Body of pancreas (tissue), 4 donors: Measurements from ENCODE around the gene GRID1. TPM values are rescaled to one million over a fixed set of nuclear protein-coding genes. Genes with fewer than 3 reads are reported as not detected.

Experiments
- ATAC-seq: fragments of 150-250 bp; one replicate; pipeline ENCODE4 v1.9.1; 2016
- DNase-seq, 4 donors: peaks; one replicate each; pipeline ENCODE4 v3.0.0-alpha.2; 2019
- H3K27ac ChIP-seq, 4 donors: fragments of 200-600 bp; sonication (generic); 1 replicate in 3 of 4; 2 replicates in 1 of 4; pipeline versions ENCODE4 v1.5.1 to v1.6.1; 2016 to 2019; ENCODE audit warnings: mild to moderate bottlenecking in 1 of 4, mixed read lengths in 1 of 4, moderate library complexity in 1 of 4
- H3K27me3 ChIP-seq, 2 donors: fragments of 200-600 bp; sonication (generic); one replicate each; pipeline ENCODE4 v1.6.0; 2016; ENCODE audit warnings: mild to moderate bottlenecking in 1 of 2
- H3K36me3 ChIP-seq, 2 donors: fragments of 200-600 bp; sonication (generic); replicated peaks in 1 of 2; 2 replicates each; pipeline ENCODE4 v1.5.1; 2016; ENCODE audit warnings: low read depth in 2 of 2; ENCODE audit not compliant: insufficient read depth in 1 of 2
- H3K4me1 ChIP-seq: fragments of 200-600 bp; sonication (generic); one replicate; pipeline ENCODE4 v1.6.0; 2016
- H3K4me3 ChIP-seq, 2 donors: fragments of 200-600 bp; sonication (generic); 1 replicate in 1 of 2; 2 replicates in 1 of 2; pipeline ENCODE4 v1.5.1; 2016 to 2019
- H3K9me3 ChIP-seq, 3 donors: fragments of 200-600 bp; sonication (generic); 1 replicate in 2 of 3; 2 replicates in 1 of 3; pipeline ENCODE4 v1.5.1; 2016
- POLR2A ChIP-seq, 3 donors: fragments of 450-650 bp; IDR thresholded peaks; one replicate each; pipeline ENCODE4 v1.6.1; 2016; ENCODE audit warnings: antibody characterized with exemption in 3 of 3, mild to moderate bottlenecking in 2 of 3
- WGBS, 2 donors: methylation state at CpG; one replicate each; pipeline ENCODE4 v1.1.5; 2017; 5-methylcytosine and 5-hydroxymethylcytosine counted together
- intact Hi-C: fragments of 100-400 bp; cut with DNase I; formaldehyde crosslinking; loops from one replicate; pipeline ENCODE4 v1.15.1; 2023
- total RNA-seq, 2 donors: library from RNA; depleted of rRNA; stranded (reverse); fragments of >200 nt; gene quantifications; one replicate each; pipeline ENCODE4 v1.1.0, GENCODE V29; 2016
- TF ChIP-seq, protein P1 (sequence below), 7 experiments: fragments of 450-650 bp in 4 of 7; fragments of 200-600 bp in 3 of 7; sonication (generic) in 3 of 7; IDR thresholded peaks; one replicate each; pipeline ENCODE4 v1.5.1; 2016 to 2019; ENCODE audit warnings: antibody characterized with exemption in 7 of 7

Gene GRID1
- total RNA-seq, 2 donors from 2014 or later, result 1.0 to 1.6 TPM

DNA sequence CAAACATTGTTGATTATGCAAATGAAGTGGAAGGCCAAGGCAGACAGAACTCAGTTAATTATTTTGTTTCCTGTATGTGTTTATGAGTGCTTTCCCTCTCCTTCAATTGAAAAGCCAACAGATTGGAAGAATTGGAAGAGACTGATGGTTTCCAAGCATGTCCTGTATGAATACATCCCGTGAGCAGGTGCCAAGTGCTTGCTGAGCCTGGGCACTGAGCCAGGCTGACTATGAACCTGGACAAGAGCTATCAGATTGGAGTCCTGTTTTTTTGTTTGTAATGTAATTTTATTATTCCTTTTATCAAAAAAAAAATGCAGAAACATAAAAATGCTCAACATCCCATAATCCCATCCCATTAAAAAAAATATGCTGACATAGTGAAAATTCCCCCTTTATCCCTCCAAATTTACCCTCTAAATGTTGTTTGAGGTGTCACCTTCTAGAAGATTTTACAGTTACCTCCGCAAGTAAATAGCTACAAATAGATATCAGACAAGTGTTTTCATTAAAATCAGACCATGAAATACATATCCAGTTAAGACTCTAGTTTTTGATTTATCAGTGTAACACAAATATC lies 449.5 kb downstream of the GRID1 start:
- ATAC-seq (no peak), DNase-seq (peak; percentile 25 to 72 (median 32))
- no peak overlapping the region for H3K4me3 ChIP-seq
- intact Hi-C loops, result no loop called here
- H3K27me3 ChIP-seq, result no peaks in the 10 kb centered on the region
- no peaks in the 10 kb centered on the region for H3K4me1 ChIP-seq
- WGBS, 2 donors, result 39 to 42% methylated on average over 2 of the region's 2 CpGs
- no peaks in the 10 kb centered on the region for H3K36me3 ChIP-seq
- H3K27ac ChIP-seq, result no peak overlapping the region
- no peaks in the 10 kb centered on the region for H3K9me3 ChIP-seq
- TF ChIP-seq, protein P1, sequence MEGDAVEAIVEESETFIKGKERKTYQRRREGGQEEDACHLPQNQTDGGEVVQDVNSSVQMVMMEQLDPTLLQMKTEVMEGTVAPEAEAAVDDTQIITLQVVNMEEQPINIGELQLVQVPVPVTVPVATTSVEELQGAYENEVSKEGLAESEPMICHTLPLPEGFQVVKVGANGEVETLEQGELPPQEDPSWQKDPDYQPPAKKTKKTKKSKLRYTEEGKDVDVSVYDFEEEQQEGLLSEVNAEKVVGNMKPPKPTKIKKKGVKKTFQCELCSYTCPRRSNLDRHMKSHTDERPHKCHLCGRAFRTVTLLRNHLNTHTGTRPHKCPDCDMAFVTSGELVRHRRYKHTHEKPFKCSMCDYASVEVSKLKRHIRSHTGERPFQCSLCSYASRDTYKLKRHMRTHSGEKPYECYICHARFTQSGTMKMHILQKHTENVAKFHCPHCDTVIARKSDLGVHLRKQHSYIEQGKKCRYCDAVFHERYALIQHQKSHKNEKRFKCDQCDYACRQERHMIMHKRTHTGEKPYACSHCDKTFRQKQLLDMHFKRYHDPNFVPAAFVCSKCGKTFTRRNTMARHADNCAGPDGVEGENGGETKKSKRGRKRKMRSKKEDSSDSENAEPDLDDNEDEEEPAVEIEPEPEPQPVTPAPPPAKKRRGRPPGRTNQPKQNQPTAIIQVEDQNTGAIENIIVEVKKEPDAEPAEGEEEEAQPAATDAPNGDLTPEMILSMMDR (IDR thresholded peaks at IDR 0.05), result no peak
- no peak for TF ChIP-seq POLR2A (IDR thresholded peaks at IDR 0.05)

DNA sequence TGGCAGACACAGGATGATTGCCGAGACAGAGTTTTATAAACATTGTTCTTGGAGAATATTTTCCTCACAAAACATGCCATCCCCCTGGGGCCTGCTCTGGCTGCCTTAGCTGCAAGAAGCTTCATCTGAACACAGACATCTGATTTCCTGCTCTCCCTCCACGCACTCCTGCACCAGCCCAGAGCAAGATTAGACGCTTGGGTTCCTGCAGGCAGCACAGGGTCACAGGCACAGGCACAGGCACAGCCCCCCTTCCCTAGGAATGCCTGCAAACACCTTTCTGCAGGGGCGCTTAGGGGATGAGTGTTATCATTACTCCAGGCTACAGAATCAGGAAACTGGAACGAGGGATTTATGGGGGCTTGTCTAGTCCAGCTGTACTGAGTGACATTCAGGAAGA lies 450.3 kb downstream of the GRID1 start:
- WGBS, 2 donors, result 57 to 58% methylated on average over 5 of the region's 5 CpGs
- no peaks in the 10 kb centered on the region for H3K4me1 ChIP-seq
- H3K27ac ChIP-seq, result no peak overlapping the region
- H3K9me3 ChIP-seq, result no peaks in the 10 kb centered on the region
- TF ChIP-seq, protein P1 (IDR thresholded peaks at IDR 0.05), result no peak
- no peak for TF ChIP-seq POLR2A (IDR thresholded peaks at IDR 0.05)
- no peak overlapping the region for H3K4me3 ChIP-seq
- intact Hi-C loops, result no loop called here
- DNase-seq (no peak), ATAC-seq (no peak)
- H3K36me3 ChIP-seq, result no peaks in the 10 kb centered on the region
- no peaks in the 10 kb centered on the region for H3K27me3 ChIP-seq

DNA sequence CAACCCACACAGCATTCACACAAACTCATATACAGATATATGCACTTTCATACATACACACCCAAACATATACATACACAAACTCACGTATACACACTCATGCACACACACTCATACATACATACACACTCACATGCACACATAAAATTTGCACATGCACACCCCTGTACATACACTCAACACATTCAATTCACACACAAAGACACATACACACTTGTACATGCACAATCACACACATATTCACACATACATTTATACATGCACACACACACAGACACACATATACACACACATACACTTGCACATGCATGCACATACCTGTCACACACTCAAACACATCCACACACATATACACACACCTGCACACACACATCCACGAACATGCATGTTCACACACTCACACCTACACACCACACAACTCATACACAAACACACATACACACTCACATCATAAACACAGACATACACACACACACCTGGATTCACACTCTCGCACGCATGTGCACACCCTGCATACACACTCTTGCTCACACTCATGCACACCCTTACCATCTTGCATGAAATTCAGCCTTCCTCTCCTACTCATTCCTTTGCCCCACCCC lies 451.2 kb downstream of the GRID1 start:
- Histone ChIP-seq H3K4me1 (no peaks in the 10 kb centered on the region), H3K27ac (no peak overlapping the region), H3K4me3 (no peak overlapping the region), H3K36me3 (no peaks in the 10 kb centered on the region), H3K27me3 (no peaks in the 10 kb centered on the region), H3K9me3 (no peaks in the 10 kb centered on the region)
- DNase-seq, result no peak
- WGBS, 2 donors, result 87 to 96% methylated on average over 4 of the region's 4 CpGs
- intact Hi-C loops, result no loop called here
- no peak for ATAC-seq
- TF ChIP-seq POLR2A (IDR thresholded peaks at IDR 0.05), result no peak
- TF ChIP-seq, protein P1 (IDR thresholded peaks at IDR 0.05), result no peak

DNA sequence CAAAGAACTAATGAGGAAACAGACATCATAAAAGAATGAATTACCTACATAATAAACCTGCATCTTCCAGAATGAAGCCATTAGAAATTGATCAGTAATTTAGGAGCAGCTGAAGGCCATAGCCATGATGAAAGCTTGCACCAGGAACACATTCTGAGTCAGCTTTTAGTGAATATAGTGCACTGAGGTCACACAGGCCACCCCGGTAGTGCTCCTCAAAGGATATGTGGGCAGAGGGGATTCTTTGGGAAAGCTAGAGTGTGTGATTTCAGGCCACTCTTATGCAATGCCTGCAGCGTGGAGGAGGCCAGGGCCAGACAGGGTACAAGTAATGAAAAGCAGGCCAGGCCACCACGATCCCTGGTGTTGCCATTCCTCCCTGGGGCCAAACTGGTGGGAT lies 451.9 kb downstream of the GRID1 start:
- no peak for ATAC-seq
- Histone ChIP-seq H3K36me3 (no peaks in the 10 kb centered on the region), H3K27ac (no peak overlapping the region), H3K27me3 (no peaks in the 10 kb centered on the region), H3K9me3 (no peaks in the 10 kb centered on the region), H3K4me1 (no peaks in the 10 kb centered on the region), H3K4me3 (no peak overlapping the region)
- 87 to 93% methylated on average over 3 of the region's 3 CpGs for WGBS, 2 donors
- TF ChIP-seq, protein P1 (IDR thresholded peaks at IDR 0.05), result no peak
- DNase-seq, result no peak
- intact Hi-C loops, result no loop called here

DNA sequence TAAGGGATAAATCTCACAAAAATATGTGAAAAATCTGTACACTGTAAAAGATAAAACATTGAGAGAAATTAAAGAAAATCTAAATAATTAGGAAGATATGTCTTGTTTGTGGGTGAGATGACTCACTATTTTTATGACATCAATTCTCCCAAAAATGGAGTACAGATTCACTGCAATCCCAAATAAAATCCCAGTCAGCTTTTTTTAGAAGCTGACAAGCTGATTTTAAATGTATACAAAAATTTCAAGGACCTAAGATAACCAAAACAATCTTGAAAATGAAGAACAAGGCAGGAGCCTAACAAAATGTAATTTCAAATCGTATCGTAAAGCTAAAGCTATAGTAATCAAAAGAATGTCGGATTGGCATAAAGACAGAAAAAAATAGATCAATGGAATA lies 458.1 kb downstream of the GRID1 start:
- Histone ChIP-seq H3K4me1 (no peaks in the 10 kb centered on the region), H3K27me3 (no peaks in the 10 kb centered on the region), H3K27ac (no peak overlapping the region), H3K4me3 (no peak overlapping the region), H3K9me3 (no peaks in the 10 kb centered on the region), H3K36me3 (no peaks in the 10 kb centered on the region)
- no peak for ATAC-seq
- intact Hi-C loops, result no loop called here
- 81% methylated on average over 3 of the region's 3 CpGs for WGBS, 2 donors
- no peak for DNase-seq
- TF ChIP-seq, protein P1 (IDR thresholded peaks at IDR 0.05), result no peak
- TF ChIP-seq POLR2A (IDR thresholded peaks at IDR 0.05), result no peak
